ENCODE data around the gene NEDD4L.

- TF ChIP-seq EZH2 (IDR thresholded peaks at IDR 0.05; ENCODE audit: low read depth) (no peak), CTCF (conservative IDR thresholded peaks at IDR 0.05) (no peak)
Measured at GRCh38 chr18:58218117-58218516, 174.1 kb downstream of the NEDD4L start.

Measured in PC-9 (cell line).